ENCODE results near the gene AJM1. TPM values are rescaled to one million over a fixed set of nuclear protein-coding genes. Genes with fewer than 3 reads are reported as not detected.

The AJM1 gene
- polyA plus RNA-seq, 1 donor from 2014 or later = 1.5 TPM

DNA sequence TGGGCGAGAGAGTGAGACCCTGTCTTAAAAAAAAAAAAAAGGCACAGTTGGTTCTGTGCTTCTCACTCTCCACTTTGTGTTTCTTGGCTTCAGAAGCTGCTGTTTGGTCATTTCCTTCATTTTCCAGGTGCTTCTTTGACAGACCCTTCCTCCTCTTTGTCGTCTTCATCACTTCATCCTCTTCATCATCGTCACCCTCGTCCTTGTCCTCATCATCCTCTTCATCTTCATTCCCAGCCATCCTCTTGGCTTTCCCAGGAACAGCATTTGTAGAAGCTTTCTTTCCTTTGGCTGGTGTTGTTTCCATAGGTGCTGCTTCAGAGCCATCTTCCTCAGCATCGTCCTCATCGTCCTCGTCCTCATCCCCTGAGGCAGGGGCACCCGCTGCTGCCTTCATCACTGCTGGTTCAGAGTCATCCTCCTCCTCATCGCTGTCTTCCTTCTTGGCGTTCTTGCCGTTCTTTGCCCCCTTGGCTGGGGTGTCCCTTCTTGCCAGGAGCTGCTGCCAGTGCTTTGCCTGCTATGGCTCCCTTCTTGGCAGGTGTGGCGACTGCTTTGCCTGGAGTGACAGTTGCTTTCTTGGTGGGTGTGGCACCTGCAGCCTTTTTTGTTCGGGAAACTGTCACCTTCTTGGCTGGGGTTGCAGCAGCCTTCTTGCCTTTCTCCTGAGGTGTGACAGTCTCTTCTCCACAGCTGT is 27.4 kb upstream of the AJM1 start:
- H3K9me2 ChIP-seq (ENCODE audit: insufficient read depth, low read length) = no peaks in the 10 kb centered on the region
- no peak overlapping the region for H3K27ac ChIP-seq (ENCODE audit: low read length)
- H3K9ac ChIP-seq (ENCODE audit: low read length) = no peak overlapping the region
- TF ChIP-seq SMC3 (conservative IDR thresholded peaks at IDR 0.05; ENCODE audit: poor library complexity) = no peak
- no peak for TF ChIP-seq EZH2 (IDR thresholded peaks at IDR 0.05; ENCODE audit: borderline replicate concordance, insufficient read depth, low read length, poor library complexity, severe bottlenecking)
- no peak for TF ChIP-seq MXI1 (conservative IDR thresholded peaks at IDR 0.05; ENCODE audit: poor library complexity, severe bottlenecking)
- TF ChIP-seq RAD21 (conservative IDR thresholded peaks at IDR 0.05) = no peak
- TF ChIP-seq CTCF (IDR thresholded peaks at IDR 0.05; ENCODE audit: poor library complexity, severe bottlenecking) = no peak
- no peak for TF ChIP-seq EP300 (conservative IDR thresholded peaks at IDR 0.05; ENCODE audit: poor library complexity, severe bottlenecking)
- no peak for TF ChIP-seq REST (IDR thresholded peaks at IDR 0.05; ENCODE audit: borderline replicate concordance)
- no peak for TF ChIP-seq POLR2AphosphoS5 (IDR thresholded peaks at IDR 0.05)
- peaks cover 14% of the 10 kb centered on the region for H3K79me2 ChIP-seq (replicated peaks; ENCODE audit: insufficient read depth, low read length)
- H3K27me3 ChIP-seq (ENCODE audit: insufficient read depth, low read depth, low read length) = no peaks in the 10 kb centered on the region
- H2AFZ ChIP-seq (ENCODE audit: low read depth, low read length) = no peak overlapping the region
- H4K20me1 ChIP-seq (ENCODE audit: insufficient read depth) = no peaks in the 10 kb centered on the region
- no peaks in the 10 kb centered on the region for H3F3A ChIP-seq (ENCODE audit: insufficient read depth, low read length, poor library complexity, severe bottlenecking)
- no peaks in the 10 kb centered on the region for H3K9me3 ChIP-seq (ENCODE audit: low read length)
- no peaks in the 10 kb centered on the region for H3K36me3 ChIP-seq (ENCODE audit: insufficient read depth, low read length)
- no peak overlapping the region for H3K4me3 ChIP-seq (ENCODE audit: low read length)
- no peak overlapping the region for H3K4me2 ChIP-seq (ENCODE audit: low read length)

DNA sequence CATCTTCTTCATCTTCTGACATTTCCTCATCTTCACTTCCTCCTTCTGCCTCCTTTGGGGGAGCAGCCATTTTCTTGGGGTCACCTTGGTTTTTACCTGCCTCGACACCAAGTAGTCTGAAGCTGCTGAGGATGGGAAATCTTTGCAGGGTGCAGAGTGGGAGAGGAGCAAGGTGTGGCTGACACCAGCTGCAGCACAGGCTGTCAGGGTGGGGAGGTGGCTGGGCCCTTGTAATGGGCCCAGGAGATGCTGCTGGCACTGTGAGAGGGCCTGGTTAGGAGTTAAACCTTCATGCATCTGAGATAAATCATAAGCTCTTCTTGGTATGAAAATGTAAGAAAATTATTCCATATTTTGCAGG is 26.9 kb upstream of the AJM1 start:
- Histone ChIP-seq H3K36me3 (ENCODE audit: insufficient read depth, low read length) (no peaks in the 10 kb centered on the region), H3K27me3 (ENCODE audit: insufficient read depth, low read depth, low read length) (no peaks in the 10 kb centered on the region), H4K20me1 (ENCODE audit: insufficient read depth) (no peaks in the 10 kb centered on the region), H3F3A (ENCODE audit: insufficient read depth, low read length, poor library complexity, severe bottlenecking) (no peaks in the 10 kb centered on the region), H2AFZ (ENCODE audit: low read depth, low read length) (no peak overlapping the region), H3K9ac (ENCODE audit: low read length) (no peak overlapping the region), H3K9me2 (ENCODE audit: insufficient read depth, low read length) (no peaks in the 10 kb centered on the region), H3K9me3 (ENCODE audit: low read length) (no peaks in the 10 kb centered on the region), H3K27ac (ENCODE audit: low read length) (no peak overlapping the region), H3K4me2 (ENCODE audit: low read length) (no peak overlapping the region), H3K79me2 (replicated peaks; ENCODE audit: insufficient read depth, low read length) (peaks cover 8% of the 10 kb centered on the region), H3K4me3 (ENCODE audit: low read length) (no peak overlapping the region)
- TF ChIP-seq CTCF (IDR thresholded peaks at IDR 0.05; ENCODE audit: poor library complexity, severe bottlenecking) = no peak
- TF ChIP-seq TAF1 (IDR thresholded peaks at IDR 0.05; ENCODE audit: low read depth) = no peak
- no peak for TF ChIP-seq SMC3 (conservative IDR thresholded peaks at IDR 0.05; ENCODE audit: poor library complexity)
- no peak for TF ChIP-seq REST (IDR thresholded peaks at IDR 0.05; ENCODE audit: borderline replicate concordance)
- no peak for TF ChIP-seq EZH2 (IDR thresholded peaks at IDR 0.05; ENCODE audit: borderline replicate concordance, insufficient read depth, low read length, poor library complexity, severe bottlenecking)
- TF ChIP-seq EP300 (conservative IDR thresholded peaks at IDR 0.05; ENCODE audit: poor library complexity, severe bottlenecking) = no peak
- TF ChIP-seq RAD21 (conservative IDR thresholded peaks at IDR 0.05) = no peak
- no peak for TF ChIP-seq MXI1 (conservative IDR thresholded peaks at IDR 0.05; ENCODE audit: poor library complexity, severe bottlenecking)
- TF ChIP-seq POLR2AphosphoS5 (IDR thresholded peaks at IDR 0.05) = no peak
